ENCODE data around the gene AGBL5. TPM values are rescaled to one million over a fixed set of nuclear protein-coding genes. Genes with fewer than 3 reads are reported as not detected.

AGBL5 gene
- total and polyA plus RNA-seq, 2 of the 13 experiments (the other 11 are each of a cell fraction or from before 2014, with no cell fraction given): 55.9 to 73.3 TPM

DNA sequence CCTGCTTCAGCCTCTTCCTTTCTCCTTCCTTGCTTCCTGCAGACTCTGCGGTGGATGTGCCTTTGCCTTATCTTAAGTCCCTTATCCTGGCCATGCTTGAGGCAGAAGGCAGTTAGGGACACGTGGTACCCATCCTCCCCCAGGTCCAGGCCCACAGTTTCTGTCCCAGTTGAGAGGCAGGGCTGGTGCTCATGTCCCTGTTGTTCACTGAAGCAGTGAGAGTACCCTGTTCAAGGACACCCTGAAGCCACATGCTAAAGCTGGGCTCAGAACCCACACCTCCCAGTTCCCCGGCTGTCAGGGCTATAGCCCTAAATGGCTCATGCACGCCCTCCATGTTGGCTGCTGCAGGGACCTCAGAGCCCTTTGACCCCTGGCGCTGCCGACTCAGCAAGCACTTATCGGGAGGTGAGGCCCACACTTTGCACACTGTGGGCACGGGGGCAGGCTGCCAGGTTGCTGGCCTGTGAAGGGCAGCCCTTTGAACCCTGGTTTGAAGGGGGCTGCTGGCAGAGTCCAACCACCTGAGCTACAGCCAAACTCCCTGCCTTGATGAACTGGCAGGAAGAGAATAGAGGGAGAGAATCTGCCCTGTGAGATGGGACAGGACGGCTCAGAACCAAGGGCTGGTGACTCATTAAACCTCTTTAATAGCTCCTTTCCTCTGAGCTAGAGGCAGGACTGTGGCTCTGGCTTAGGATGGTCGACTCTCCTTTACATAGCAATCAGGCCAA lies 41.4 kb downstream of the AGBL5 start (continued):
- TF ChIP-seq ZBTB49 (CRISPR knock-in tag; IDR thresholded peaks at IDR 0.05; ENCODE audit: borderline replicate concordance) (peak; percentile 30; the same call in 1 of the 2 replicates), JARID2 (CRISPR knock-in tag; IDR thresholded peaks at IDR 0.05; ENCODE audit: insufficient replicate concordance) (peak; percentile 32), EED (CRISPR knock-in tag; IDR thresholded peaks at IDR 0.05) (peak; percentile 6; the same call in 1 of the 2 replicates), BRCA1 (CRISPR knock-in tag; IDR thresholded peaks at IDR 0.05) (no peak), TCF12 (IDR thresholded peaks at IDR 0.05) (no peak), TCF12 (CRISPR knock-in tag; IDR thresholded peaks at IDR 0.05) (peak; percentile 31; the same call in 1 of the 2 replicates), KDM4B (CRISPR knock-in tag; IDR thresholded peaks at IDR 0.05) (peak; percentile 52; the same call in 1 of the 2 replicates), MEIS1 (CRISPR knock-in tag; IDR thresholded peaks at IDR 0.05; ENCODE audit: borderline replicate concordance) (no peak; the same call in 1 of the 2 replicates), ZNF512B (CRISPR knock-in tag; IDR thresholded peaks at IDR 0.05; ENCODE audit: borderline replicate concordance) (peak; percentile 86; the same call in 1 of the 2 replicates), ZNF121 (CRISPR knock-in tag; IDR thresholded peaks at IDR 0.05) (no peak), ZNF883 (CRISPR knock-in tag; IDR thresholded peaks at IDR 0.05; ENCODE audit: not compliant biosample characterization) (peak; percentile 49), TEAD2 (CRISPR knock-in tag; IDR thresholded peaks at IDR 0.05) (no peak), IKZF4 (CRISPR knock-in tag; IDR thresholded peaks at IDR 0.05; ENCODE audit: borderline replicate concordance, low read depth, not compliant biosample characterization) (peak; percentile 67), RNF2 (conservative IDR thresholded peaks at IDR 0.05; ENCODE audit: low read depth) (0 out of 2 replicates have a peak, but pooled peaks have one; percentile 34), GABPB1 (CRISPR knock-in tag; IDR thresholded peaks at IDR 0.05) (peak; percentile 67), ZNF362 (CRISPR knock-in tag; IDR thresholded peaks at IDR 0.05; ENCODE audit: borderline replicate concordance) (no peak), NCOA2 (CRISPR knock-in tag; IDR thresholded peaks at IDR 0.05) (peak; percentile 80), RFXAP (CRISPR knock-in tag; IDR thresholded peaks at IDR 0.05; ENCODE audit: borderline replicate concordance) (peak; percentile 69; the same call in 1 of the 2 replicates), ZNF839 (CRISPR knock-in tag; IDR thresholded peaks at IDR 0.05; ENCODE audit: borderline replicate concordance) (peak; percentile 33; the same call in 1 of the 2 replicates), DMAP1 (CRISPR knock-in tag; IDR thresholded peaks at IDR 0.05) (peak; percentile 91), MXD4 (CRISPR knock-in tag; IDR thresholded peaks at IDR 0.05) (peak; percentile 70; the same call in 1 of the 2 replicates)
- TF ChIP-seq, protein P1, sequence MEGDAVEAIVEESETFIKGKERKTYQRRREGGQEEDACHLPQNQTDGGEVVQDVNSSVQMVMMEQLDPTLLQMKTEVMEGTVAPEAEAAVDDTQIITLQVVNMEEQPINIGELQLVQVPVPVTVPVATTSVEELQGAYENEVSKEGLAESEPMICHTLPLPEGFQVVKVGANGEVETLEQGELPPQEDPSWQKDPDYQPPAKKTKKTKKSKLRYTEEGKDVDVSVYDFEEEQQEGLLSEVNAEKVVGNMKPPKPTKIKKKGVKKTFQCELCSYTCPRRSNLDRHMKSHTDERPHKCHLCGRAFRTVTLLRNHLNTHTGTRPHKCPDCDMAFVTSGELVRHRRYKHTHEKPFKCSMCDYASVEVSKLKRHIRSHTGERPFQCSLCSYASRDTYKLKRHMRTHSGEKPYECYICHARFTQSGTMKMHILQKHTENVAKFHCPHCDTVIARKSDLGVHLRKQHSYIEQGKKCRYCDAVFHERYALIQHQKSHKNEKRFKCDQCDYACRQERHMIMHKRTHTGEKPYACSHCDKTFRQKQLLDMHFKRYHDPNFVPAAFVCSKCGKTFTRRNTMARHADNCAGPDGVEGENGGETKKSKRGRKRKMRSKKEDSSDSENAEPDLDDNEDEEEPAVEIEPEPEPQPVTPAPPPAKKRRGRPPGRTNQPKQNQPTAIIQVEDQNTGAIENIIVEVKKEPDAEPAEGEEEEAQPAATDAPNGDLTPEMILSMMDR (CRISPR knock-in tag; IDR thresholded peaks at IDR 0.05): peak; percentile 47

All from HepG2 (cell line).